ENCODE measurements around the gene F2.

Gene F2

DNA sequence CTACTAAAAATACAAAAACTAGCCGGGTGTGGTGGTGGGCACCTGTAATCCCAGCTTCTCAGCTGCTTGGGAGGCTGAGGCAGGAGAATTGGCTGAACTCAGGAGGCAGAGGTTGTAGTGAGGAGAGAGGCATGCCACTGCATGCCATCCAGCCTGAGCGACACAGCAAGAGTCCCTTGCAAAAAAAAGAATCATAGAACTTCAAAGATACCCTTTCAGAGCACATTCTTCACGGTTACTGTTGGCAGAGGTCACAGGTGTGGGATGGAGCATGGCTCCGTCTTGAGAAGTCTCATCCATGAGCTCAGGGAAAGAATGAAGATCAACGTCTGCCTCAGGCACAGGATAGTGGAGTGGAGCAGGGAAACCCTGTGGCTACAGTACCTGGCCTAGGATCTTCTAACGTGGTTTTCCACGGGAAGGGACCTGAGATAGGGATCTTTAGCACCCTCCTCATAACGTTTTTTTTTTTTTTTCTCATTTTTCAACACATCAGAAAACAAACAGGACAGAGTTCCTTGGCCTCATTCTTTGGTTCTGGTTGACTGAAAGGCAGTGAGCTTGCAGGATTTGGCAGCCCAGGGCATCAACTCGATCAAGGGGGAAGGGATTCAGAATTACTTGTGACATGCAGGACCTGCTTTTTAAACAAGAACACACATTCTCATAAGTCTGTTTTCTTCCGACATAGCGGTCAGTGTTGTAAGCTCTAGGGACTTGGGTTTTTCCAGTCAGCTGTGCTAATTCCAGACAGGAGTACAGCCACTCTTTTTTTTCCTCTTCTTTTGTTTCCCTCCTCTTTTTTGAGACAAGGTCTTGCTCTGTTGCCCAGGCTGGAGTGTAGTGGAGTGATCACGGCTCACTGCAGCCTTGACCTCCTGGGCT lies 22.8 kb downstream of the F2 start:
- no peak for DNase-seq (ENCODE audit: low spot score)
- in situ Hi-C loops (cut with MboI; ENCODE audit: low sequenced_read_pairs, unreplicated experiment): no loop called here
- TF ChIP-seq, protein P1, sequence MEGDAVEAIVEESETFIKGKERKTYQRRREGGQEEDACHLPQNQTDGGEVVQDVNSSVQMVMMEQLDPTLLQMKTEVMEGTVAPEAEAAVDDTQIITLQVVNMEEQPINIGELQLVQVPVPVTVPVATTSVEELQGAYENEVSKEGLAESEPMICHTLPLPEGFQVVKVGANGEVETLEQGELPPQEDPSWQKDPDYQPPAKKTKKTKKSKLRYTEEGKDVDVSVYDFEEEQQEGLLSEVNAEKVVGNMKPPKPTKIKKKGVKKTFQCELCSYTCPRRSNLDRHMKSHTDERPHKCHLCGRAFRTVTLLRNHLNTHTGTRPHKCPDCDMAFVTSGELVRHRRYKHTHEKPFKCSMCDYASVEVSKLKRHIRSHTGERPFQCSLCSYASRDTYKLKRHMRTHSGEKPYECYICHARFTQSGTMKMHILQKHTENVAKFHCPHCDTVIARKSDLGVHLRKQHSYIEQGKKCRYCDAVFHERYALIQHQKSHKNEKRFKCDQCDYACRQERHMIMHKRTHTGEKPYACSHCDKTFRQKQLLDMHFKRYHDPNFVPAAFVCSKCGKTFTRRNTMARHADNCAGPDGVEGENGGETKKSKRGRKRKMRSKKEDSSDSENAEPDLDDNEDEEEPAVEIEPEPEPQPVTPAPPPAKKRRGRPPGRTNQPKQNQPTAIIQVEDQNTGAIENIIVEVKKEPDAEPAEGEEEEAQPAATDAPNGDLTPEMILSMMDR (IDR thresholded peaks at IDR 0.05; ENCODE audit: borderline replicate concordance, control extremely low read depth, extremely low read depth, insufficient read depth, missing control alignments): no peak

DNA sequence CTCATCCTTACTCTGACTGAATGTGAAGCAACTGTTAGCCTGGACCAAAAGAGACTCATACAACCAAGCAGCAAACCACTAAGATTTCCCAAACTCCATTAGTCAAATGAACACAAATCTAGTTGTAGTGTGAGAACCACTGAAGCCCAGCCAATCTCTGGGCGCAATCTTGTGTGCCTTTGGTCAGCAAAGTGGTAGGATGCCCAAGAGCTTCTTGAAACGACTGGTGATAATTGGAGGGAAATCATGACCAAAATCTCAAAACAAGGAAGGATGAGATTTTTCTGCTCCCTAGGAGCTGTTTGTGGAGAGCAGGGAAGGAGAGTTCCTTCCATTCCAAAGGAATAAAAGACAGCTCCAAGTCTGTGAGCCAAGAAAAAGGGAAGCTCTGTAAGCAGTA lies 24.0 kb downstream of the F2 start:
- in situ Hi-C loops (cut with MboI; ENCODE audit: low sequenced_read_pairs, unreplicated experiment): no loop called here
- TF ChIP-seq, protein P1 (IDR thresholded peaks at IDR 0.05; ENCODE audit: borderline replicate concordance, control extremely low read depth, extremely low read depth, insufficient read depth, missing control alignments): no peak

DNA sequence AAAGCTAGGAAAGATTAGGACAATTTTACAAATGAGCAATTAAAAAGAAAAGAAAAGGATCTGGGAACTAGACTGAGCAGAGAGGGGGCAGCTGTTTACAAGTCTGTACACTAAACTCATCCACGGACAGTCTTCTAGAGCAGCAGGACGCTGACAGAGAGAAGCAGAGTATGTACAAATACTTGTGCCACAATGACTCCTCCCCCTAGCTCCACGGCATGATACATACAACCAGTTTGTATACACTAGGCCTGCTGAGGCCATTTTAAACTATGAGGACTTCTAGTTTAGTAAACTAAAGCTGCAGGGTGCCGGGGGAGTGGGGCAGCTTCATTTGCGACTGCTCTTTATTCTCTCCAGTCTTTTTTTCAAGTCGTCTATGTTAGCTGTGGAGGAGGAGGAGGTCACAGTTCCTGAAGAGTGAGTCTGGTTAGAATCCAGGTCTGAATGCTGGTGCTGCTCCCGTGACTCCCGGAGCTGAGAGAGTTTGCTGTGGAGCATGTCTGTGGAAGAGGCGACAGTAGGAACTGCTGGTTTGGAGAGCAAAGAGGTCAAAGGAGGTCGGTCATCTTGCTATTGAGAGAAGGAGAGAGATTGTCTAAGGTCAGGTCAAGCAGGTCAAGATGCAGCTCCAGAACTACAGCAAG lies 24.8 kb downstream of the F2 start:
- in situ Hi-C loops (cut with MboI; ENCODE audit: low sequenced_read_pairs, unreplicated experiment): no loop called here
- DNase-seq (ENCODE audit: low spot score): no peak
- TF ChIP-seq, protein P1 (IDR thresholded peaks at IDR 0.05; ENCODE audit: borderline replicate concordance, control extremely low read depth, extremely low read depth, insufficient read depth, missing control alignments): no peak

More for the DNA sequence above, 24.0 kb downstream of the F2 start:
- DNase-seq (ENCODE audit: low spot score): no peak

DNA sequence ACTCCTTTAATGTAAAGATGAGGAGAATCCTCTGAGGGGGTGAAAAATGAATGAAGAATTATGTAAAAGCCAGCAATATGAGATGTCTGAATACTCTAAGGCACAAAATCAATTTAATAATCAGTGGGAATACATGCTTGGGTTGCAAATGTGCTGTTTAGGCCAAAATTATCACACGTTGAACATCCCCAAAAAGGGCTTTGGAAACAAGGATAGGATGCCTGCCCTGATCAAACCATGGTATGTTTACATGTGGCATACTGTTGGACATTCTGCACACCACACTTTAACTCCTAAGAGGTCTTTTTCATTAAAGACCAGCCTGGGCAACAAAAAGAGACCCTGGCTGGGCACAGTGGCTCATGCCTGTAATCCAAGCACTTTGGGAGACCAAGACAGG lies 26.3 kb downstream of the F2 start:
- TF ChIP-seq, protein P1 (IDR thresholded peaks at IDR 0.05; ENCODE audit: borderline replicate concordance, control extremely low read depth, extremely low read depth, insufficient read depth, missing control alignments): no peak
- in situ Hi-C loops (cut with MboI; ENCODE audit: low sequenced_read_pairs, unreplicated experiment): no loop called here
- no peak for DNase-seq (ENCODE audit: low spot score)

DNA sequence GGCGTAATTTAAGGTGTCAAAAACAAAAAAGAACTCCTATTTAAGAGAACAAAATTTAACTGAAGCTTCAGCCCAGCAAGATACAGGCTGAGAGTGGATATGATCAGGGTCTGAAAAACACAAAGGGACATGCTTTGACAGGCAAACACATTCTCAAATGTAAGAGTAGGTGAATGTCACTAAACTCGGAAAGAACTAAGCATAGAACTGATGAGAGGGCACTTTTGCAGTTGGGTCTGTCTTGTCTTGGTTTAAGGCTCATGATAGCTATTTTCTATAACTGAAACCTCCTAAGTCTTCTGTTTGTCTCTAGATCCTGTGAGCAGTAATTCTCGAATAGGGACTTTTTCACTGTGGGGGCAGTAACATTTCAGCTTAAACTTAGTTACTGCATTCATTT lies 27.0 kb downstream of the F2 start:
- DNase-seq (ENCODE audit: low spot score): no peak
- TF ChIP-seq, protein P1 (IDR thresholded peaks at IDR 0.05; ENCODE audit: borderline replicate concordance, control extremely low read depth, extremely low read depth, insufficient read depth, missing control alignments): no peak
- in situ Hi-C loops (cut with MboI; ENCODE audit: low sequenced_read_pairs, unreplicated experiment): no loop called here

DNA sequence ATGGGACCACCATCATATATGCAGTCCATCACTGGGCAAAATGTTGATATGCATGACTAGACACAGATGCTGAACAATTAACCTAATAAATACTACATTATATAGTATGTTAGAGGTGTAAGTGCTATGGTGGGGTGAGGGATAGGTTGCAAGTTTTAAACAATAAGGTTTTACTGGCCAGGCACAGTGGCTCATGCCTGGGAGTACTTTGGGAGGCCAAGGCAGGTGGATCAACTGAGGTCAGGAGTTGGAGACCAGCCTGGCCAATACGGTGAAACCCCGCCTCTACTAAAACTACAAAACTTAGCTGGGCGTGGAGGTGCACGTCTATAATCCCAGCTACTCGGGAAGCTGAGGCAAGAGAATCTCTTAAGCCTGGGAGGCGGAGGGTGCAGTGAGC lies 28.1 kb downstream of the F2 start:
- no peak for DNase-seq (ENCODE audit: low spot score)
- in situ Hi-C loops (cut with MboI; ENCODE audit: low sequenced_read_pairs, unreplicated experiment): no loop called here
- TF ChIP-seq, protein P1 (IDR thresholded peaks at IDR 0.05; ENCODE audit: borderline replicate concordance, control extremely low read depth, extremely low read depth, insufficient read depth, missing control alignments): no peak
